Endothelial cell of umbilical vein (primary cell): ENCODE results near the gene HES2. TPM values are rescaled to one million over a fixed set of nuclear protein-coding genes. Genes with fewer than 3 reads are reported as not detected.

Source experiments
- BruUV-seq: library from RNA; stranded (reverse); fragments of 400-500 nt; replicated peaks from 2 replicates; lab custom pipeline; 2021; lab: Mats Ljungman, UMichigan
- CTCF ChIA-PET: fragments of 300-600, 350-600 bp; sonication (Branson Sonifier 250); formaldehyde crosslinking; loops from one replicate; lab custom pipeline; 2021; ENCODE audit warnings: antibody characterized with exemption, inconsistent platforms; lab: Charles Lee
- POLR2A ChIA-PET: fragments of 300-600, 350-600 bp; sonication (Branson Sonifier 250); formaldehyde crosslinking; loops from one replicate; lab custom pipeline; 2021; ENCODE audit warnings: antibody characterized with exemption, inconsistent platforms; lab: Charles Lee
- DNase-seq: peaks from one replicate; pipeline ENCODE4 v3.0.0-alpha.2; 2011; ENCODE audit warnings: low read depth, low spot score
- FAIRE-seq: peaks from 2 replicates; lab custom pipeline; 2011; peaks lifted over from hg19 to GRCh38; lab: Jason Lieb, UNC
- H2AFZ ChIP-seq: 2 replicates; pipeline ENCODE4 v1.6.0; 2012; ENCODE audit warnings: low read depth, low read length, control low read depth, inconsistent platforms
- H3K27ac ChIP-seq: 2 replicates; pipeline ENCODE4 v1.5.1; 2011; ENCODE audit warnings: low read depth, mild to moderate bottlenecking, control low read depth, low read length, moderate library complexity; ENCODE audit not compliant: insufficient read depth
- H3K27me3 ChIP-seq, 2 experiments: 2 replicates each; pipeline versions ENCODE4 v1.6.0 to v1.6.1; 2011; ENCODE audit warnings: low read length in 2 of 2, mixed read lengths in 1 of 2; ENCODE audit not compliant: control insufficient read depth in 2 of 2, insufficient read depth in 2 of 2
- H3K36me3 ChIP-seq, 2 experiments: 2 replicates in 1 of 2; 3 replicates in 1 of 2; pipeline ENCODE4 v1.5.1; 2011; ENCODE audit warnings: low read length in 2 of 2, mild to moderate bottlenecking in 1 of 2, moderate library complexity in 1 of 2; ENCODE audit not compliant: control insufficient read depth in 2 of 2, insufficient read depth in 2 of 2; ENCODE audit errors: extremely low read depth in 1 of 2
- H3K4me1 ChIP-seq: 3 replicates; pipeline ENCODE4 v1.5.1; 2011; ENCODE audit warnings: mild to moderate bottlenecking, low read length; ENCODE audit not compliant: control insufficient read depth, insufficient read depth; ENCODE audit errors: extremely low read depth
- H3K4me2 ChIP-seq: 2 replicates; pipeline ENCODE4 v1.6.1; 2011; ENCODE audit warnings: low read length, control low read depth, mixed read lengths; ENCODE audit not compliant: insufficient read depth
- H3K4me3 ChIP-seq, 3 experiments: fragments of 200-600 bp in 1 of 3; sonication (generic), shearing (Covaris generic) in 1 of 3; replicated peaks in 1 of 3; 2 replicates each; pipeline ENCODE4 v1.5.1; 2011 to 2016; ENCODE audit warnings: control low read depth in 3 of 3, low read length in 3 of 3, mild to moderate bottlenecking in 2 of 3, inconsistent platforms in 1 of 3, low read depth in 1 of 3, moderate library complexity in 1 of 3; ENCODE audit not compliant: insufficient read depth in 1 of 3
- H3K79me2 ChIP-seq: 2 replicates; pipeline ENCODE4 v1.6.0; 2012; ENCODE audit warnings: low read length, inconsistent platforms; ENCODE audit not compliant: control insufficient read depth, insufficient read depth
- H3K9ac ChIP-seq: replicated peaks from 2 replicates; pipeline ENCODE3; 2011; ENCODE audit warnings: low read length, control low read depth; ENCODE audit not compliant: insufficient read depth; ENCODE audit errors: extremely low read depth
- H3K9me1 ChIP-seq: replicated peaks from 3 replicates; pipeline ENCODE4 v1.6.0; 2011; ENCODE audit warnings: mild to moderate bottlenecking, low read length; ENCODE audit not compliant: control insufficient read depth, insufficient read depth; ENCODE audit errors: extremely low read depth
- H3K9me3 ChIP-seq: replicated peaks from 2 replicates; pipeline ENCODE4 v1.5.1; 2012; ENCODE audit warnings: low read length, inconsistent platforms; ENCODE audit not compliant: control insufficient read depth, insufficient read depth
- H4K20me1 ChIP-seq: replicated peaks from 2 replicates; pipeline ENCODE3; 2011; ENCODE audit warnings: mild to moderate bottlenecking, low read length; ENCODE audit not compliant: control insufficient read depth, insufficient read depth; ENCODE audit errors: extremely low read depth
- EZH2 ChIP-seq: IDR thresholded peaks from 2 replicates; pipeline ENCODE4 v1.6.1; 2012; ENCODE audit warnings: borderline replicate concordance, low read depth, mild to moderate bottlenecking, moderate library complexity, low read length, inconsistent platforms; ENCODE audit not compliant: severe bottlenecking
- FOS ChIP-seq: IDR thresholded peaks from 2 replicates; pipeline ENCODE4 v1.6.1; 2011; ENCODE audit warnings: mild to moderate bottlenecking, low read length, moderate library complexity, borderline replicate concordance; ENCODE audit not compliant: insufficient read depth
- GATA2 ChIP-seq: IDR thresholded peaks from 2 replicates; pipeline ENCODE4 v1.7.0; 2011; ENCODE audit warnings: low read depth, mild to moderate bottlenecking, moderate library complexity, mixed read lengths, low read length; ENCODE audit not compliant: insufficient read length, insufficient read depth
- JUN ChIP-seq: IDR thresholded peaks from 2 replicates; pipeline ENCODE4 v1.6.1; 2011; ENCODE audit warnings: borderline replicate concordance, low read depth; ENCODE audit not compliant: insufficient read length, insufficient read depth
- MYC ChIP-seq: IDR thresholded peaks from one replicate; pipeline ENCODE4 v1.6.1; 2011; ENCODE audit warnings: mild to moderate bottlenecking, low read depth, low read length
- POLR2A ChIP-seq: IDR thresholded peaks from 2 replicates; pipeline ENCODE4 v1.6.1; 2012; ENCODE audit warnings: low read depth, mild to moderate bottlenecking, control low read depth, low read length
- POLR2AphosphoS5 ChIP-seq: IDR thresholded peaks from 2 replicates; pipeline ENCODE4 v1.6.1; 2012; ENCODE audit warnings: low read depth, mild to moderate bottlenecking, control low read depth, low read length, moderate library complexity; ENCODE audit not compliant: insufficient read depth
- dilution Hi-C: fragments of 300-500 bp; cut with MboI; formaldehyde crosslinking; loops from one replicate; pipeline ENCODE4 v1.15.0; 2019; ENCODE audit warnings: low sequenced_read_pairs; ENCODE audit not compliant: extremely low pct_ligation_motif_present
- intact Hi-C: fragments of 100-400 bp; cut with micrococcal nuclease; formaldehyde crosslinking; loops from one replicate; pipeline ENCODE4 v1.10.0; 2022
- polyA plus RNA-seq, 4 experiments: library from polyadenylated mRNA; depleted of rRNA in 3 of 4; stranded (reverse) in 3 of 4; unstranded in 1 of 4; fragments of >200 nt; gene quantifications; 2 replicates each; pipeline versions ENCODE4 v1.2.1 to v1.2.3, GENCODE V29; 2011 to 2012; ENCODE audit warnings: missing spikeins in 1 of 4
- total RNA-seq: library from RNA; stranded (reverse); gene quantifications from 2 replicates; pipeline ENCODE4 v1.2.3, GENCODE V29; 2021
- TF ChIP-seq, protein P1 (sequence below), 2 donors: IDR thresholded peaks; 1 replicate in 1 of 2; 2 replicates in 1 of 2; pipeline ENCODE4 v1.5.1; 2011; ENCODE audit warnings: low read length in 2 of 2, mild to moderate bottlenecking in 2 of 2, moderate library complexity in 2 of 2, control low read depth in 1 of 2, inconsistent platforms in 1 of 2, low read depth in 1 of 2; ENCODE audit not compliant: insufficient read depth in 1 of 2; ENCODE audit errors: extremely low read depth in 1 of 2
- TF ChIP-seq, protein P2 (sequence below): IDR thresholded peaks from 2 replicates; pipeline ENCODE4 v1.6.1; 2011; ENCODE audit not compliant: insufficient read depth, insufficient read length

HES2 gene
- total and polyA plus RNA-seq, 2 donors (not counting 3 experiments of a cell fraction or from before 2014, with no cell fraction given): 3.6 to 9.4 TPM

DNA sequence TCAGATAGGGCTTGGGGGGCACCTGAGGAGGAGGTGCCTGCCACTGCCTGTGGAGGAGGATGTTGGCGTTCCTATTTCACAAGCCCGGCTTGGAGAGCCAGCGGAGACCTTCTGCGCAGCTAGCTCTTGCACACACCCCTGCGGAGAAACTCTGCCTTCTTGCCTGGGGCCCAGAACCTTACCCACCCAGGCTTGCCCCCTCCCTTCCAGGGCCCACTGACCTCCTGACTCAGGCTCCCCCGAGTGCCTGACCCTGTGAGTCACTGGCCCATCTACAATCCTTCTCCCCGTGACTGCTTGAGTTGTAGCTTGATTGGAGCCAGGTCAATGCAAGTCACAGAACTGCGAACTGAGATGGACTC is 3.4 kb downstream of the HES2 start:
- H3K4me1 ChIP-seq: peaks cover 19% of the 10 kb centered on the region
- H3K9ac ChIP-seq: no peak overlapping the region
- H3K27me3 ChIP-seq: peaks cover 4 to 8% of the 10 kb centered on the region in 2 experiments
- POLR2A ChIA-PET: no interaction called here
- H2AFZ ChIP-seq: no peak overlapping the region
- dilution Hi-C loops (no loop called here), intact Hi-C loops (no loop called here)
- no peak overlapping the region for H3K27ac ChIP-seq
- FAIRE-seq (no peak), DNase-seq (no peak)
- CTCF ChIA-PET: interaction anchor here (0.8 to 4.3 kb wide), 2 partner anchors 12 to 22 kb away, joined by 3 to 36 read pairs; no protein-coding TSS in a partner anchor
- H3K4me3 ChIP-seq: no peak overlapping the region
- H3K79me2 ChIP-seq: no peaks in the 10 kb centered on the region
- no peaks in the 10 kb centered on the region for H3K9me3 ChIP-seq
- no TSS peak for BruUV-seq
- no peak for TF ChIP-seq MYC
- TF ChIP-seq GATA2: no peak
- no peak for TF ChIP-seq JUN
- TF ChIP-seq, protein P1, sequence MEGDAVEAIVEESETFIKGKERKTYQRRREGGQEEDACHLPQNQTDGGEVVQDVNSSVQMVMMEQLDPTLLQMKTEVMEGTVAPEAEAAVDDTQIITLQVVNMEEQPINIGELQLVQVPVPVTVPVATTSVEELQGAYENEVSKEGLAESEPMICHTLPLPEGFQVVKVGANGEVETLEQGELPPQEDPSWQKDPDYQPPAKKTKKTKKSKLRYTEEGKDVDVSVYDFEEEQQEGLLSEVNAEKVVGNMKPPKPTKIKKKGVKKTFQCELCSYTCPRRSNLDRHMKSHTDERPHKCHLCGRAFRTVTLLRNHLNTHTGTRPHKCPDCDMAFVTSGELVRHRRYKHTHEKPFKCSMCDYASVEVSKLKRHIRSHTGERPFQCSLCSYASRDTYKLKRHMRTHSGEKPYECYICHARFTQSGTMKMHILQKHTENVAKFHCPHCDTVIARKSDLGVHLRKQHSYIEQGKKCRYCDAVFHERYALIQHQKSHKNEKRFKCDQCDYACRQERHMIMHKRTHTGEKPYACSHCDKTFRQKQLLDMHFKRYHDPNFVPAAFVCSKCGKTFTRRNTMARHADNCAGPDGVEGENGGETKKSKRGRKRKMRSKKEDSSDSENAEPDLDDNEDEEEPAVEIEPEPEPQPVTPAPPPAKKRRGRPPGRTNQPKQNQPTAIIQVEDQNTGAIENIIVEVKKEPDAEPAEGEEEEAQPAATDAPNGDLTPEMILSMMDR (IDR thresholded peaks at IDR 0.05; ENCODE audit: extremely low read depth in 1 of 2, insufficient read depth in 1 of 2, low read depth in 1 of 2, low read length in 2 of 2): no peak
- TF ChIP-seq FOS: no peak
- TF ChIP-seq EZH2: no peak
- TF ChIP-seq, protein P2, sequence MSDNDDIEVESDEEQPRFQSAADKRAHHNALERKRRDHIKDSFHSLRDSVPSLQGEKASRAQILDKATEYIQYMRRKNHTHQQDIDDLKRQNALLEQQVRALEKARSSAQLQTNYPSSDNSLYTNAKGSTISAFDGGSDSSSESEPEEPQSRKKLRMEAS: no peak
- no peak for TF ChIP-seq POLR2AphosphoS5
- no peak for TF ChIP-seq POLR2A
- H4K20me1 ChIP-seq: no peaks in the 10 kb centered on the region
- no peak overlapping the region for H3K4me2 ChIP-seq
- no peaks in the 10 kb centered on the region for H3K36me3 ChIP-seq
- H3K9me1 ChIP-seq: no peaks in the 10 kb centered on the region
